ENCODE results near the gene ATP6AP2.
"Not testable (repeated sequence)": the region's sequence is repeated elsewhere in the genome, so short reads cannot be mapped to it uniquely, and the experiment has no call there.

The ATP6AP2 gene

DNA sequence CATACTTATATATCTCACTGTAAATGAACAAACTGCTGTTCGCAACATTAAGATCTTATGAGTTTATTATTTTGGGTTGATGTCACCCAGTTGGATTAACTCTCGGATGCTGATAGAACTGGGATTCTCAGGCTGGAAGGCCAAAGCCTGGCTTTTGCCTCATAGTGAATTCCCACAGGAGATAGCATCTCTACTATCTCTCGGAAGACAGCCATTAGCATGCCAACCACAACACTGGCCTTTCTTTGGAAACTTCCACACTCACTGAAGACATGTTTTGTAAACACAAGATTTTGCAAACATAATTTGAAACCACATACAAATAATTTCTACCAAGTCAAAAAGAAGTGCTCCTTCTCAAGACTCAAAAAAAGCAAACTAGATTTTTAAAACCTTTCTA lies 4.5 kb upstream of the ATP6AP2 start:
- no peak for DNase-seq

DNA sequence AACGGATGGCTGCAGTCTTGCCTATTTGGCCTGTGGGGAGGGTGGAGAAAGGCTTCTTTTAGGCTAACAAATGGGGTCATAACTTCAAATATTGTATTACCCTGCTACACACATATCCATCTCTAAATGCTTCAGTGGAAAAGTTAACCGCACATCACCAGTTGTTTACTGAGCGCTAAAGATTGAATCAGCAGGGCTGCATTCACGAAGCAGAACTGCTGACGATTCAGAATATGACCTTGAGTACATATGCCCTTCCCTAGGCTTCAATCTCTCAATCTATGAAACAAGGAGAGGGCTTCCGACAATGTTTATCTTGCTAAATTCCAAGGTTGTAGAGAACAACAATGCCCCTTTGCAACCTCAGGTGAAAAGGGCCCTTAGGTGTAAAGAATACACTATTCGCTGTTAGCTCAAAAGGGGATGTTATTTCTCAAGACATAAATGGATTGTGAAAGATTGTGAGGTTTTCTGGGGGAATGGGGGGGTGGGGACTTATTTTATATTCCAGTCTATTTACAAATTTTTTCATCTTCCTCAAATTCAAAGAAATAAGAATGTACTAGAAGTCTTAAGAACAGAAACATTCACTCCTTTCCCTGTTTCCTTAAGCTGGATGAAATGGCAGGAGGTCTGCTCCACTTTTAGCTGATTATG lies 2.6 kb upstream of the ATP6AP2 start:
- no peak for DNase-seq

DNA sequence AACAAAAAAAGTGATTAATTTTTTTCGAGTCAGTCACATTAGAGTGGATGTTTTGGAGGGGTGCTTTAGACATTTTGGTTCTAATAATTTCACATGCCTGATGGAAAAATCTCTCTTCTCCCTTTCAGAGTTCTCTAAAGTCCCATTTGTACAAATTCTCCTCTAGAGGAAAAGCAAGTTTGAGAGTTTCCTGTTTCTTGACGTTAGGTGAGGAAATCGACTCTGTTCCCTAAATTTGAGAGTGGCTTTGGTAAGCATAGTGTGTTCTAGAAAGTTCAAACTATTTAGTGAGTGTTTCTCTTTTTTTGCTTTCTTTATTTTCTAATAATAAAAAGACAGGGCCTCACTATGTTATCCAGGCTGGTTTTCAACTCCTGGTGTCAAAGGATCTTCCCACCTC lies 1.6 kb upstream of the ATP6AP2 start:
- no peak for DNase-seq

DNA sequence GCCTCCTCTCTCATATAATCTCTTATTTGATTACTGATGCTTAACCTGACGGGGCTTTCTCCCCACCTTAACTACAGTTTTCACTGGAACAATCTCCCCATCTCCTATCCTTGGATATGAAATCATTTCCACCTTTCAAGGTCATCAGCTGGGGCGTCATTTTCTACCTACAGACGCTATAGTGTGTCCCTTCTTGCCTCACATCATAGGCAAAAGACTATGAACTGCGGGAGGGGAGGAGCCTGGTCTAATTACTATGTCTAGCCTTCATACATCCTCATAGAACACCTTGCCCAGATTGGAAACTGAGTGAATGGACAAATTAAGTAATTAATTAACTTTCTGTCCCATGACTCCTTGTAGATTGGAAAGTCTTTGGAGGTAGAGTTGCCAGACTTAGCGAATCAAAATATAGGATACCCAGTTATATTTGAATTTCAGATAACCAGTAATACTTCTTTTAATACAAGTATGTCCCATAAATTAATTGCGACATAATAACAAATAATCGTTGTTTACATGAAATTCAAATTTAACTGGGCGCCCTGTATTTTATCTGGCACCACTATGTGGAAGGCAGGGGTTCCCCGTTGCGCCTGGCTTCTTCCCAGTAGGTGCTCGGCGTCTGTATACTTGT lies 752 bp upstream of the ATP6AP2 start:
- DNase-seq, result no peak

DNA sequence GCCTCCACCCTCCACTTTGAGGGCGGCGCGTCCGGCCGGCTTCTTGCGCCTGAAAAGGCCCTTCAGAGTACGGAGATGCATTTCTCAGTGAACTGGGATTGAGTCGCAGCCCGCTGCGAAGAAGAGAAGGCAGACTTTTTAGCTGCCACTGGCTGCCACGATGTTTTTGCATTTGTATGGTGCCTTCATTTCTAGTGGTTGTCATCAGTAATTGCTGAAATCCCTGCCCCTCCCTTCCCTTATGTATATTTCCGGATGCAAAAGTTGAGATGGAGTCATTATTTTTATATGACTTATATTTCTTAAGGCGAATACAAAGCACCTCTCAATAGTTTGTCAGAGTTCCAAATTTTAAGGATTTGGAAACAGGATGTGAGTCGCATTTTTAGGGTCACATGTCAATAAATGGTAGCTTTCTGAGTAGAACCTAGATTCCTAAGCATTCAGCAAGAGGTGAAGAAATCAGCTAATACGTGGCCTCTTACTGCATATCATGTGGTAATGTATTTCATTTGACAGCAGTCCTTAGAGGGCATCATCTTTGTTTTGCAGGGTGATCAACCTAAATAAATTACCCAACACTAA lies 658 bp downstream of the ATP6AP2 start:
- DNase-seq, result no peak

DNA sequence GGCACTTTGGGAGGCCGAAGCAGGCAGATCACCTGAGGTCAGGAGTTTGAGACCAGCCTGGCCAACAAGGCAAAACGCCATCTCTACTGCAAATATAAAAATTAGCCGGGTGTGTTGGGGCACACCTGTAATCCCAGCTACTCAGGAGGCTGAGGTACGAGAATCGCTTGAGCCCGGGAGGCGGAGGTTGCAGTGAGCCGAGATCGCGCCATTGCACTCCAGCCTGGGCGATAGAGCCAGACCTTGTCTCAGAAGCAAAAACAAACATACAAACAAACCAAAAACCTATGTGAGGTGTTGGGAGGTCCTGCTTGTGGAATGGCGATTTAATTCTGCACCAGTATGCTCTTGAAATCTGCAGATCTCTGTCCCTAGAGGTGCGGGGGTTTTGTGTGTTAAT lies 1.4 kb downstream of the ATP6AP2 start:
- DNase-seq, result not testable (repeated sequence)

DNA sequence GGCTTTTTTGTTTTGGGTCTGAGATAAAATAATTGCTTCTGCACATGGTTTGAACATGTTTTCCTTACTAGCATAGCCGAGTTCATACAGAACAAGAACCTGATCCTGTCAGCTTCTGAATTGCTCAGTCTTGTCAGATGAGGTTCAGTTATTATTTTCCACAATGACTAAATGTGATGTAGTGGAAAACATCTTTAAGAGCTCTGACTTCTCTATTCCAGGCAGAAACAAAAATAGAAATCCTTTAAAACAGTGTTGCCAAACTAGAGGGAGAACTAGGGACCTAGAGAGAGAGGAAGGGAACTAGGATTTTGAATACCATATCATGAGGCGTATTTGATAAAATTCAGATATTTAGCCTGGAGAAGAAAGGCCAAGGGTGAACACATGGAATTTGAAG lies 2.0 kb downstream of the ATP6AP2 start:
- no peak for DNase-seq

DNA sequence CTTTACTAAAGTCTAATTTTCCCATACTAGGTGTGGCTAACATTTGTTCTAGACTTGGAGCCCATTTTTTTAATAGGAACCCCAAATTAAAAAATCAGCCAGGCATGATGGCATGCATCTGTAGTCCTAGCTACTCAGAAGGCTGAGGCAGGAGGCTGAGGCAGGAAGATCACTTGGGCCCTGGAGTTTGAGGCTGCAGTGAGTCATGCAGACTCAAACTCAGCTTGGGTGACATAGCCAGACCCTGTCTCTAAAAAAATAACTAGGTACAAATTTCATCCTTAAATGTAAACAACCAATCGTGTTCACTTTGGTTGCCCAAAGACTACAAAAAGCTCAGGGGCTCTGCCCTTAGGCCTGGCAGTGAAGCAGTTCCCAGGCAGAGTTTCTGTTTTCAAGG lies 6.9 kb downstream of the ATP6AP2 start:
- not testable (repeated sequence) for DNase-seq

DNA sequence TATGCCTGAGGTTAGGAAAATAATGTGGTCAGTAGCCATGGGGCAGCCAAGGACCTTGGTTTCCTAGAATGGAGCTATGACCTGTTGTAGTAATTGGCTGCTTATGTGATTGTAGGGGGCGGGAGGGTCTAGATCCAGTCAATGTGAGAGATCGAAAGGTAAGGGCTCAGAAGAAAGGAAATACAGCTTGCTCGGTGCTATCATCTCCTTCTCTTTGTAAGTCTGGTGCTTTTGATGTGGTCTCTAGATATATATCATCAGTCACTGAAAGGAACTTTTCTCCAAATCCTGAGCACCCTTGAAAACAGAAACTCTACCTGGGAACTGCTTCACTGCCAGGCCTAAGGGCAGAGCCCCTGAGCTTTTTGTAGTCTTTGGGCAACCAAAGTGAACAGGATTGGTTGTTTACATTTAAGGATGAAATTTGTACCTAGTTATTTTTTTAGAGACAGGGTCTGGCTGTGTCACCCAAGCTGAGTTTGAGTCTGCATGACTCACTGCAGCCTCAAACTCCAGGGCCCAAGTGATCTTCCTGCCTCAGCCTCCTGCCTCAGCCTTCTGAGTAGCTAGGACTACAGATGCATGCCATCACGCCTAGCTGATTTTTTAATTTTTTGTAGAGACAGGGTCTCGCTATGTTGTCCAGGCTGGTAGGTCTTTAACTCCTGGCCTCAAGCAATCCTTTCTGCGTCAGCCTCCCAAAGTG lies 9.0 kb downstream of the ATP6AP2 start:
- DNase-seq, result peak in 1 of 2 donors; percentile 12

DNA sequence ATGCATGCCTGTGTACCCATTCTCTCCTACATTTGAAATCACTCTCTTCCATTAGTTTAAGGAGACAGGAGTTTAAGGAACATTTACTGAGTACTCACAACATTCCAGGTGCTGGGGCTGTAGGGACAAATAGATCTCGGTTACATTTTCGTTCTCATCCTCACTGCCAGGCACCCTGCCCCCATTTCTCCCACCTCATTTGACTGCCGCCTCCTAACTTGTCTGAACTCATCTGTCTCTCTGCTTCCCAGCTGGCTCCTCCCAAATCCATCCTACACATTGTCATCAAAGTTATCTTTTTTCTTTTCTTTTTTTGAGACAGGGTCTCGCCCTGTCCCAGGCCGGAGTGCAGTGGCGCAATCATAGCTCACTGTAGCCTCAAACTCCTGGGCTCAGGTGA lies 22.7 kb downstream of the ATP6AP2 start:
- no peak for DNase-seq

DNA sequence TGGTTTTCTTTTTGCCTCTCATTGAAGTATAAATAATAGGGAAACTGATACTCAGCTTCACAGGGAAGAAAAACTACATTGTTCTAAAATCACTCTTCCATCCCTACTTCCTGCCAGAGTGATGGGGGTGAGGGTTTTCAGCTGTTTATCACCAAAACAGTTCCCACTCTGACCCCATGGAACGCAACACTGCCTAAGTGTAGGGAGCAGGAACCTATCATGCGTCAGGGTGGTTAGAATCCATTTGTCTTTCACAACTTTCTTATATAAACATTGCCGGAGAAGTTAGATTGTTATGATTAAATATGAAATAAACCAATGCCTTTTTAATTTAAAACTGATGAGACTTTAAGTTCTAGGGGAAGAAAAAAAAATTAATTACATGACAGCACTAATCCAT lies 26.6 kb downstream of the ATP6AP2 start:
- DNase-seq, result no peak

DNA sequence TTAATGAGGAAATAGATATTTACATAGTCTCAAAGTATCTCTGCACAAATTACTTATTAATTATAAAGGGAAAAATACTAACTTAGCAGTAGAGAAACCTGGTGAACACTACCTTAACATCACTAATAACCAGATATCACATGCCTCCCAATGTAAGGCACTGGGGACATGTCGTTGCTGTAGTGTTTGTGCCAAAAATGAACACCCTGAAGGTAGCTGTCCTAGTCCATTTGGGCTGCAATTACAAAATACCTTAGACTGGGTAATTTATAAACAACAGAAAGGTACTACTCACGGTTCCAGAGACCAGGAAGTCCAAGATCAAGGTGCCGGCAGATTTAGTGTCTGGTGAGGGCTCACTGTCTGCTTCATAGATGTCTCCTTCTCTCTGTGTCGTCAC lies 31.7 kb downstream of the ATP6AP2 start:
- DNase-seq, result no peak

DNA sequence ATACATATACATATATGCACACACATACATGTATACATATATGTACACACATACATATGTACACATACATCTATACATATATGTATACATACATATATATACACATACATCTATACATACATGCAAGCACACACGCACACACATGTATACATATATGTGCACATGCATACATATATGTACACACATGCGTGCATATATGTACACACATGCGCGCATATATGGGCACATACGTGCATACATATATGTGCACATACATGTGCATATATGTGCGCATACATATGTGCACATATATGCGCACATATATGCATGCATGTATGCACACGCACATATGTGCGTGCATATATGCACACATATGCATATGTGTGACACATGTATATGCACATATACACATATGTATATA lies 35.2 kb downstream of the ATP6AP2 start:
- DNase-seq, result no peak

DNA sequence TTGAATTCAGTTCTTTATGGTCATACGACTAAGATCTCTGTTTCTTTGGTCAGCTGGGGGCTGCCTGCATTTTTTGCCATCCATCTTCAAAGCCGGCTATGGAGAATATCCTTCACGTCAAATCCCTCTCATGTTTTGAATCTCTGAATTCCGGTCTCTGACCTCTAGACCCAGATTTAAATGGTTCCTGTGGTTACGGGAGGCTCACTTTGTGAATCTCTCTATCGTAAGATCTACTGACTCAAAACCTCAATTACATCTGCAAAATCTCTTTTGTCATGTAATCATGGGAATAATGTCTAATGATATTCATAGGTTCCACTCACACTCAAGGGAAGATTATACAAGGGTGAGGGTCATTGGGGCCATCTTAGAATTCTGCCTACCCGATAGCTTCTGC lies 36.8 kb downstream of the ATP6AP2 start:
- no peak for DNase-seq

DNA sequence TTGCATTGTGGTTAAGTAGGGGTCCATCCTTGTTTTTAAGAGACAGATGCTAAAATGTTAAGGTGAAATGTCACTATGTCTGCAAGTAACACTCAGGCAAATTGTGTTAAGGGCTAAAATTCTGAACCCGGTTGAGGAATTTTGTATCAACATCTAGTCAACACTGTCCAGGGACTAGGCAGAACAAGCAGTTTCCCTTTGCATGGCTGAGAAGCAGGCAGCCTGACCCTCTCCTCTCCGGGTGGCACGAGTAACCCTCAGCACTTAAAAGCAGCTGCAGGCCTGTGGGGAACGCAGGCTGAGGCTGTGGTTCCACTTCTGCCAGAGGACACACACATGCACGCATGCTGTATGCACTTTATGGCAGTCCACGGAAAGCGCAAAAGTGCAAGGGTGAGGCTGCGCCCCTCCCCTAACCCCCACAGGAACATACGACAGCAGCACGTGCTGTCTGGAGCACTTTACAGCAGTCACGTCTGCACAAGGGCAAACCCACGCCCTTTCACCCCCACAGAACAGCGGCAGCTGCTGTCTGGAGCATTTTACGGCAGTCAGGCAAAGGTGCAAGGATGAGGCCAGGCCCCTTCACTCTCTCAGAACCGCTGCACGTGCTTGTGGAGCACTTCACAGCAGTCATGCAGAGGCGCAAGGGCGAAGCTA lies 41.8 kb downstream of the ATP6AP2 start:
- no peak for DNase-seq

DNA sequence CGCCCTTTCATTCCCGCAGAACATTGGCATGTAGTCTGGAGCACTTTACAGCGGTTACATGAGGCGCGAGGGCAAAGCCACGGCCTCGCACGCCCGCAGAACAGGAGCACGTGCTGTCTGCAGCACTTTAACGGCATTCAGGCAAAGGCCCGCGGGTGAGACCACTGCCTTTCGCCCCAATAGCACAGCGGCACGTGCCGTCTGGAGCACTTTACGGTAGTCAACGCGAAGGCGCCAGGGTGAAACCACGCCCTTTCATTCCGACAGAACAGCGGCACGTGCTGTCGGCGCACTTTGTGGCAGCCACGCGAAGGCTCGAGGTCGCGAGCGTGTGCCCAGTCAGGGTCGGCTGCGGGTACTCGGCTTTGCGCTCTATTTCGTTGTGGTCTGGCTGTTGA lies 42.4 kb downstream of the ATP6AP2 start, which contains the start of gene MPC1L:
Gene MPC1L, plus strand, starts transcription at position 290 of the 398 bp plus-strand sequence. CDS start 138 bp downstream, outside the sequence.
- no peak for DNase-seq

DNA sequence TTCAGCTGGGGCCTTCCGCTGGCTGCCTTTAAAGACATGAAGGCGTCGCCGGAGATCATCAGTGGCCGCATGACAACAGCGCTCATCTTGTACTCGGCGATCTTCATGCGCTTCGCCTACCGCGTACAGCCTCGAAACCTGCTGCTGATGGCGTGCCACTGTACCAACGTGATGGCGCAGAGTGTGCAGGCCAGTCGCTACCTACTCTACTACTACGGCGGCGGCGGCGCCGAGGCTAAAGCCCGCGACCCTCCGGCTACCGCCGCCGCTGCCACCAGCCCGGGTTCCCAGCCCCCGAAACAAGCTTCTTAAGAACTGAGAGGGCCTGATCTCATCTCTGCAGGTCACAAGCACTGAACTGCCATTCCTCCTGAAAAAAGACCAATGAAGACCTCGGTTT lies 42.9 kb downstream of the ATP6AP2 start:
- no peak for DNase-seq

DNA sequence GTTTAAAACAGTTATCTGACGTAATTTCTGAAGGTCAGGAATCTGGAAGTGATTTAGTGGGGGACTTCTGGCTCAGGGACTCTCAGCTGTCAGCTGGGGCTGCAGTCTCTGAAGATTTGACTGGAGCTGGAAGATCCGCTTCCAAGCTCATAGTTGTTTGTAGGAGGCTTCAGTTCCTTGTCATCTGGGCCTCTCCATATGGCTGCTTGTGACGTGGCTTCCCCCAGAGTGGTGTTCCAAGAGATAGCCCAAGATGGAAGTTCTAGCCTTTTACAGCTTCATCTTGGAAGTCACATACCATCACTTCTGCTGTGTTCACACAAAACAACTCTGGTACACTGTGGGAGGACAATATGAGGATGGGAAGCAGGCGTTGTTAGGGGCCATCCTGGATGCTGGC lies 44.5 kb downstream of the ATP6AP2 start:
- DNase-seq, result no peak

DNA sequence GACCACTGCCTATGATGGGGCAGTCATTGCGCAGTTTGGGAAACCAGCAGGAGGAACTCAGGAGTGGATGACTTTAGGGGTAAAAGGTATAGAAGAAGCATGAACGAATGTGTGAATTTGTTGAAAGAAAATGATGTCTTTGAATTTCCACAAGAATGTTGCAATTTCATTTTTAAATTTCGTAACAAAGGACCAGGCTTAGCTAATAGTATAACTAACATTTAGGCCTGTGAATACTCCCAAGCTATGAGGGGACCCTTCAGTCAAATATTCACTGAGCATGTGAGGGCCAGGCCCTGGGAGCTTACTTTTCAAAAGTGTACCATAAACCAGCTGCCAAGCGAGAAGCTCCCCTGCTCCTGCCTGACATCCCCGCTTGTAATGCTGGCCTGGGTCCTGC lies 47.7 kb downstream of the ATP6AP2 start:
- DNase-seq, result no peak

DNA sequence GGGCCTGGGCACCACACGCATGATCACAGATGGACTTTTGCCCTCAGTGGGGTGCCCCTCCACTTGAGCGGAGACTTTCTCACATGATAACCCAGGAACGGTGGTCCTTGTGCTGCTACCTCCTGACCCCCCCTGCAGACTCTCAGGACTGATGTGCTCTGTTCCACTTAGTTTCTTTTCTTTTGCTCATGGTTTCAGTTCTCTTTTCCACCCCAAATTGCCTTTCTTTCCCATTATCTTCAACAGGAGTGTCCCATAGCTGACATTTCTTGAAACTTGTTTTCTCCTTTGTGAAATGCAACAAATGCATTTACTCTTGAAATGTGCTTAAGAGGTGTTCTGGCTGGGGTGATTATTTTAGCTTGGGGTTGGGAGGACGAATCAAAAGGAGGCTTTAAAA lies 51.4 kb downstream of the ATP6AP2 start:
- DNase-seq, result no peak

DNA sequence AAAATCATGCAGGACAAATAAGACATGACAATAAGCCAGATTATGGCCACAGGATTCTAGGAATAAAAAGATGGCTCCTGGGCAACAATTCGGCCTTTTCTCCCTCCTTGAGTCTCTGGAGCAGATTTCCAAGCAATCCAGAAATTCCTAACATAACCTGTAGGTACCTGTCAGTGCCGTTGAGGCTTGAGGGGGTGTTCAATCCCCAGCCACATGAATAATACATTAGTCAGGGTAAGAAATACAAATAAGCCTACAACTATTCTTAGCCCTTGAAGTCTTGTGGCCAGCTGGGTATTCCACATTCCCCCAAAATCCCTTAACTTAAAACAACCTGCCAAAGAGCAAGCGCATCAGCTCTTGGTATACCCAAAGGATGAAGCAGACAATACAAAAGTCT lies 56.9 kb downstream of the ATP6AP2 start:
- no peak for DNase-seq

DNA sequence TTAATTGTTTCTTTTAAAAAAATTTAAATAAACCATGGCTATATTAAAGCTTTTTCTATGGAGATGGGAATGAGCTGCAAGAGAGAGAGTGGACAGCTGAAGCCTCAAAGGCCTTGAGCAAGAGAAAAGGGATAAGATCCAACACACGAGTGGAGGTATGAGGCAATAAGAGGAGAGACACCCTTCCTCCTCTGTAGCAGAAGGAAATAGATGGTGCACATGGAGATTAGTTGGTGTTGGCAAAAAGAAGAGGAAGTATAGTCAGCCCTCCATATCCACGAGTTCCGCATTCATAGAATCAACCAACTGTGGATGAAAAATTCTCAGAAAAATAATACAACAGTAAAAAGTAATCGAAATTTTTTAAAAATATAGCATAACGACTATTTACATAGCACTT lies 63.4 kb downstream of the ATP6AP2 start:
- DNase-seq, result no peak

DNA sequence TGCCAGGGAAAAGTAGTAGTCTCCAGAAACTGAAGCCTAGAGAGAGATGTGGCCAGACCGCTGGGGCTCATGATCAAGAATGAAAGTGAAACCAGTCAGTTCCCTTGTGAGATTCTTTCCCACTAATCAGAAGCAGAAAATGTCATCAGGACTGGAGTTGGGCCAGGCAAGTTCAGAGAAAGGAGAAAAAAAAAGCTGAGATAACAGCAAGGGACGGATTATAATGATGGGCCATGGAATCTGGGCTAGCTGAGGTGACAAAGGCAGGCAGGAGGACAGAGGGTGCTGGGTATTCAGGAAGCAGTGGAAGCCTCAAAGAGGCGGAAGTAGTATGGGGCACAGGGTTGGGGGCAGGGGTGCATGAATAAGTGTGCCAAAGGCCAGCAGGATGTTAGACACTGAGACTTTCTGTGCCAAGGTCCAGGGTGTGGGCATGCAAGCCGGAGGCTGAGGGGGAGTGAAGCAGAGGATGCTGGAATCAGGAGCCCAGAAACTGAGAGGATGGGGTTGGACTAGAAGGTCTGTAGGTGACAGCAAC lies 64.1 kb downstream of the ATP6AP2 start:
- peak; percentile 6 to 8 for DNase-seq

Data from stimulated activated CD4-positive, alpha-beta T cell treated with anti-CD3 and anti-CD28 coated beads, Interleukin-2, amount 100 ng/mL, for 48 hours (primary cell).